ENCODE measurements around the gene MDFI. TPM values are rescaled to one million over a fixed set of nuclear protein-coding genes. Genes with fewer than 3 reads are reported as not detected.

Gene MDFI
- total and polyA plus RNA-seq, 9 of the 15 experiments (the other 6 are each of a cell fraction or from before 2014, with no cell fraction given) = not detected

DNA sequence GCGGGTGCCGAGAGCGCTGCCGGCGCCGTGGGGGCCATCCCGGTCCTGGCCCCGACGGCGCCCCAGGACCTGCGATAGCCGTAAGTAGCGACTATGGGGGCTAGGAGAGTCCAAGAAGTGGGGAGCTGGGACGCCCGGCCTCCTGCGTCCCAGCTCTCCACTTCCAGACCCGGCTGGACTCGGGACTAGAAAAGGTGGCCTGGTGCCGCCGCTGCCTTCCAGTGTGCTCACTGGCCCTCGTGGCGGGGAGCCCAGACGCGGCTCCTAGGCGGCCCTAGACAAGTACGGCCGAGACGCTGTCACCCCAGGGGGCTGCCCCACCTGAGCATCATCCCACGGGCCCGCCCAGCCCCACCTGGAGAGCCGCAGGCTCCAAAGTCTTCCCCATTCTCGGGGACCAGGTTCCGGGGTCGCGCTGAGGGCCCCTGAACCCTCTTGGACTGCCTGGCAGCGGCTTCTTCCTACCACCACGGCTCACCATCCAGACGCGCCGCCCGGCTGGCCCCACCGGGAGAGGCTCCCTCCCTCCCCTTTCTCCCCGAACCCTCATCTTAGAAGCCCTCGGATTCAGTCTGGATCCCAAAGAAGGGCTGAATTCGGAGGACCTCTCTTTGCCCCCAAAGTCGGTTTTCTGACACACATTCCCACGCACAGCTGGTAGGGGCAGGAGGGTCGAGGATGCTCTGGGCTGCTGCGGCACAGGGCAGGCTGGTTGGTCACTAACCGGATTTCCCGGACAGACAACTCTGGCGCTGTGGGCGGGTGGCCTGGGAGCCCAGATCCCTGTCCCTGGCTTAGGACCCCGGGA lies 870 bp upstream of the MDFI start:
- DNase-seq (ENCODE audit: extremely low read depth in 1 of 4, low spot score in 3 of 4) (no peak), ATAC-seq (no peak), FAIRE-seq (no peak)
- Histone ChIP-seq H3K79me2 (ENCODE audit: control insufficient read depth, insufficient read depth, low read length) (no peaks in the 10 kb centered on the region), H3K4me2 (ENCODE audit: insufficient read depth, low read length) (no peak overlapping the region), H3K27me3 (ENCODE audit: control insufficient read depth in 2 of 2, insufficient read depth in 2 of 2, low read length in 2 of 2) (peaks cover 68 to 93% of the 10 kb centered on the region in 2 experiments), H3K9me3 (replicated peaks; ENCODE audit: control insufficient read depth, insufficient read depth, low read depth, low read length) (no peaks in the 10 kb centered on the region), H3K4me3 (no peak overlapping the region), H3K4me1 (replicated peaks in 1 of 2; ENCODE audit: control insufficient read depth in 2 of 2, insufficient read depth in 2 of 2, low read length in 2 of 2) (peaks cover 0 to 21% of the 10 kb centered on the region in 2 experiments; a peak in 1 of 5 replicates), H3K9ac (ENCODE audit: insufficient read depth in 1 of 2, low read depth in 2 of 2, low read length in 2 of 2) (no peak overlapping the region), H2AFZ (ENCODE audit: low read depth, low read length) (no peak overlapping the region), H3K9me1 (ENCODE audit: control insufficient read depth, insufficient read depth, low read length) (no peaks in the 10 kb centered on the region), H4K20me1 (replicated peaks; ENCODE audit: control insufficient read depth, insufficient read depth, low read length) (peaks cover 11% of the 10 kb centered on the region), H3K27ac (ENCODE audit: extremely low read depth, low read depth, low read length) (no peak overlapping the region), H3K36me3 (ENCODE audit: control insufficient read depth, insufficient read depth, low read length) (no peaks in the 10 kb centered on the region)
- POLR2A ChIA-PET = interaction anchor here (1.2 kb wide), 1 partner anchor 9 kb away, joined by 4 read pairs; no protein-coding TSS in a partner anchor
- CTCF ChIA-PET (ENCODE audit: low intra/inter-chr PET ratio) = no interaction called here
- 5% methylated on average over 53 of the region's 54 CpGs for WGBS (ENCODE audit: insufficient coverage, low coverage, missing lambda C conversion rate)
- TF ChIP-seq PCBP1 (IDR thresholded peaks at IDR 0.05; ENCODE audit: low read depth, low read length, poor library complexity, severe bottlenecking) = peak; percentile 17
- no peak for TF ChIP-seq ZNF24 (IDR thresholded peaks at IDR 0.05)
- BruUV-seq (replicated peaks) = no TSS peak
- in situ Hi-C loops (cut with MboI) (no loop called here), intact Hi-C loops (cut with micrococcal nuclease) (no loop called here)

DNA sequence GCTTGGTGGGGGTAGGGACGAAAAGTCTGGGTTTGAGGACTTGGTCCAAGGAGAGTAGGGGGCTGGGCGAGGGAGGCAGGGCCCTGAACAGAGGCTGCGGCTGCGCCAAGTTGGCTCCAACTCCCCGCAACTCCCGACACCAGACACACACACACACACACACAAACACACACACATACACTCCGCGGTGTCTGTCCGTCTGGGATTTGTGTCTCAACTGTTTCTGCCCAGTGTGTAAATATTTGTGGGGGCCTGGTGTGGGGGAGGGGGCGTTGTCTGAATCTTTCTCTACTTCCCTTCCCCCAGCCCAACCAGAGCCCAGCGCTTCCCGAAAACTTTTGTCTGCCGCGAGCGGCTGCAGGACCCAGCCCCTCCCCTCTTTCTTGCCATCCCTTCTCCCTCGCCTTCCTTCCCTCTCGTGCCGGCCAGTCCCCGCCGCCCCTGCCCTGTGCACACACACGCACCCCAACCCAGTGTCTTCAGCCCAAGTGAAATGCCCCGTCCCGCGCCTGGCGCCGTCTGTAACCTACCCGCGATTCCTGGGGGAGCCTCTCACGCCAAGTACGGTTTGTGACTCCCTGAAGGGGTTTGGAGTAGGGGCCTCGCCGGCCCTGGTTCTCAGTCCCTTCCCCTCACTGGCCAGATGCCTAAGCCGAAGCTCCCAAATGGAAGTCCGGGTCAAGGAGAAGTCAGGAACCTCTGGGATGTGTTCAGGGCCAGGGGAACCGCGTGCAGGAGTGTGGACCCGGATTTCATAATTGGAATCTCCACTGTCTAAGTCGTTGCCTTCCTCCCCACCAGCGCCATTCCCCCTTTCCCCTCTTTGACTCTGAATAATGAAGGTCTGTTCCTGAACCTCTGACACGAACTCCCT lies 904 bp downstream of the MDFI start:
- no peak overlapping the region for H3K27ac ChIP-seq (ENCODE audit: extremely low read depth, low read depth, low read length)
- ChIA-PET POLR2A (no interaction called here), CTCF (ENCODE audit: low intra/inter-chr PET ratio) (no interaction called here)
- no peak overlapping the region for H3K4me2 ChIP-seq (ENCODE audit: insufficient read depth, low read length)
- BruUV-seq (replicated peaks) = no TSS peak
- in situ Hi-C loops (cut with MboI) (no loop called here), intact Hi-C loops (cut with micrococcal nuclease) (no loop called here)
- ATAC-seq (no peak; the same call in 2 of the 3 replicates), DNase-seq (ENCODE audit: extremely low read depth in 1 of 4, low spot score in 3 of 4) (no peak), FAIRE-seq (no peak)
- WGBS (ENCODE audit: insufficient coverage, low coverage, missing lambda C conversion rate) = 2% methylated on average over 37 of the region's 40 CpGs
- peaks cover 0 to 21% of the 10 kb centered on the region in 2 experiments; a peak in 1 of 5 replicates for H3K4me1 ChIP-seq (replicated peaks in 1 of 2; ENCODE audit: control insufficient read depth in 2 of 2, insufficient read depth in 2 of 2, low read length in 2 of 2)
- no peak overlapping the region for H3K4me3 ChIP-seq
- peaks cover 63 to 93% of the 10 kb centered on the region in 2 experiments for H3K27me3 ChIP-seq (ENCODE audit: control insufficient read depth in 2 of 2, insufficient read depth in 2 of 2, low read length in 2 of 2)
- H3K9me3 ChIP-seq (replicated peaks; ENCODE audit: control insufficient read depth, insufficient read depth, low read depth, low read length) = no peaks in the 10 kb centered on the region
- H3K36me3 ChIP-seq (ENCODE audit: control insufficient read depth, insufficient read depth, low read length) = no peaks in the 10 kb centered on the region
- H3K9me1 ChIP-seq (ENCODE audit: control insufficient read depth, insufficient read depth, low read length) = no peaks in the 10 kb centered on the region
- H3K79me2 ChIP-seq (ENCODE audit: control insufficient read depth, insufficient read depth, low read length) = no peaks in the 10 kb centered on the region
- no peak overlapping the region for H2AFZ ChIP-seq (ENCODE audit: low read depth, low read length)
- H3K9ac ChIP-seq (ENCODE audit: insufficient read depth in 1 of 2, low read depth in 2 of 2, low read length in 2 of 2) = no peak overlapping the region
- H4K20me1 ChIP-seq (replicated peaks; ENCODE audit: control insufficient read depth, insufficient read depth, low read length) = peaks cover 15% of the 10 kb centered on the region
- TF ChIP-seq POLR2G (IDR thresholded peaks at IDR 0.05; ENCODE audit: low read depth, low read length) (no peak), TGIF2 (CRISPR knock-in tag; IDR thresholded peaks at IDR 0.05) (no peak), CHD1 (IDR thresholded peaks at IDR 0.05; ENCODE audit: low read length) (no peak), MEIS2 (IDR thresholded peaks at IDR 0.05; ENCODE audit: partially characterized antibody) (no peak)
- TF ChIP-seq, protein P1, sequence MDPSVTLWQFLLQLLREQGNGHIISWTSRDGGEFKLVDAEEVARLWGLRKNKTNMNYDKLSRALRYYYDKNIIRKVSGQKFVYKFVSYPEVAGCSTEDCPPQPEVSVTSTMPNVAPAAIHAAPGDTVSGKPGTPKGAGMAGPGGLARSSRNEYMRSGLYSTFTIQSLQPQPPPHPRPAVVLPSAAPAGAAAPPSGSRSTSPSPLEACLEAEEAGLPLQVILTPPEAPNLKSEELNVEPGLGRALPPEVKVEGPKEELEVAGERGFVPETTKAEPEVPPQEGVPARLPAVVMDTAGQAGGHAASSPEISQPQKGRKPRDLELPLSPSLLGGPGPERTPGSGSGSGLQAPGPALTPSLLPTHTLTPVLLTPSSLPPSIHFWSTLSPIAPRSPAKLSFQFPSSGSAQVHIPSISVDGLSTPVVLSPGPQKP (CRISPR knock-in tag; IDR thresholded peaks at IDR 0.05) = no peak
- TF ChIP-seq, protein P2, sequence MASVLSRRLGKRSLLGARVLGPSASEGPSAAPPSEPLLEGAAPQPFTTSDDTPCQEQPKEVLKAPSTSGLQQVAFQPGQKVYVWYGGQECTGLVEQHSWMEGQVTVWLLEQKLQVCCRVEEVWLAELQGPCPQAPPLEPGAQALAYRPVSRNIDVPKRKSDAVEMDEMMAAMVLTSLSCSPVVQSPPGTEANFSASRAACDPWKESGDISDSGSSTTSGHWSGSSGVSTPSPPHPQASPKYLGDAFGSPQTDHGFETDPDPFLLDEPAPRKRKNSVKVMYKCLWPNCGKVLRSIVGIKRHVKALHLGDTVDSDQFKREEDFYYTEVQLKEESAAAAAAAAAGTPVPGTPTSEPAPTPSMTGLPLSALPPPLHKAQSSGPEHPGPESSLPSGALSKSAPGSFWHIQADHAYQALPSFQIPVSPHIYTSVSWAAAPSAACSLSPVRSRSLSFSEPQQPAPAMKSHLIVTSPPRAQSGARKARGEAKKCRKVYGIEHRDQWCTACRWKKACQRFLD (CRISPR knock-in tag; IDR thresholded peaks at IDR 0.05) = no peak
